ENCODE measurements around the gene HHIP.

Gene HHIP

GRCh38 chr4:144655491-144655890 lies 9.5 kb downstream of the HHIP start:
- no peak for DNase-seq (ENCODE audit: low read depth)

DNA sequence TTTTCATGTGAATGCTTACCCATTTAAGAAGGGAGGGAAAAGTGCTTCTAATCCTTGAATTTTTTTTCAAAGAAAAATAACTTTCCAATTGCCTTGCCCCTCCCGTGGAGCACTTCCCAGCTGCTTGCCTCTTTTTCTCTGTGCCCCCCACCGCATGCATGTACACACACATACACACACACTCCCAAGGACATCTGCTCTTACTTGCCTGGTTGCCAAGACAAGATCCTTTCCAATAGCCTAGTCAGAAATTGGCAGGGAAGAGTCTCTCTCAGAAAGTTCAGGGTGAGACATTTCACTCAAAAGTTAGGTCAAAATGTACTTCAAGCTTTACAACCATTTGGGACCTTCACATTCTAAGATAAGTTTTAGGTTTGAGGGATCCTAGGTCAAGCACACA lies 10.9 kb downstream of the HHIP start:
- DNase-seq (ENCODE audit: low read depth): no peak

DNA sequence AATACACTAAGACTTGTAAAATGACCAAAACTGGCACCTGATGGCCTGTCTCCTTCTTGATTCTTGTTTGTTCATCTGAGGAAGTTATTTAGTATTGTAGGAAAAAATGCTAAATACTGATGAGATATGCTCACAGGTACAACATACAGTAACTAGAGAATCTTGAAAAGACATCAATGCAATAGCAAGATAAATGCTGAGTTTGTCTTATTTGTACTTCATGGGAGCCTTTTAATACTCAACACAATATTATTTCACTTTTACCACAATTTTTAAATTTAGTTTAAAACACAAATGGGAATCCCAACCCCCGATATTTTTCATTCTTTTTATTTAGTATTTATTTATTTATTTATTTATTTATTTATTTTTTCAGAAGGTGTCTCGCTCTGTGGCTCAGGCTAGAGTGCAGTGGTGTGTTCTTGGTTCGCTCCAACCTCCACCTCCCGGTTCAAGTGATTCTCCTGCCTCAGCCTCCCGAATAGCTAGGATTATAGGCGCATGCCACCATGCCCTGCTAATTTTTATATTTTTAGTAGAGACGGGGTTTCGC lies 12.1 kb downstream of the HHIP start:
- DNase-seq (ENCODE audit: low read depth): no peak

DNA sequence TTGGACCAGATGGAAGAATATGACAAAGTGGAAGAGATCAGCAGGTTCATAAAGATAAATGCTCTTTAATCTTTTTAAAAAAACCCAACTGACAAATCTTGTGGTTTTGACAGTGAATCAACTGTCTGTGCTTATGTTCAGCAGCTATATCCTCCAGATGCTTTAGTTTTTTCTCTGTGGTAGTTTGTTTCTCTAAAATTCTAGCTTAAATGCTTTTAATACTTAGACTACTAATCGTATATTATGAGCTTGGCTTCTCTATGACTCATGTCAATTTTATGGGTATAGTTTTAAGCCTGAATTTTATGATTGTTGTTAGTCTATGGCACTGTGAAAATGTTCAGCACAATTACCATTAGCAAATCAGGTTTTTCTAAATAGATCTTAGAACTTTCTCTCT lies 12.9 kb downstream of the HHIP start:
- DNase-seq (ENCODE audit: low read depth): no peak

DNA sequence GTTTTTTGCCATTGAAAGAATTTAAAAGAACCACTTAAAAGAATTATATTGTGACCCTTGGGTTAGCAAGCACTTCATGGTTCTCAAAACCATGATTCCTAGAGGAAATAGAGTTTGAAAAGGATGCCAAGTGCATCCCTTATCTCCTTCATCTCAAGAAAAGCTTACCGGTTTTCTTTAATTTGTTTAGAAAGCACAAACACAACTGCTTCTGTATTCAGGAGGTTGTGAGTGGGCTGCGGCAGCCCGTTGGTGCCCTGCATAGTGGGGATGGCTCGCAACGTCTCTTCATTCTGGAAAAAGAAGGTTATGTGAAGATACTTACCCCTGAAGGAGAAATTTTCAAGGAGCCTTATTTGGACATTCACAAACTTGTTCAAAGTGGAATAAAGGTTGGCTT lies 13.5 kb downstream of the HHIP start:
- no peak for DNase-seq (ENCODE audit: low read depth)

- DNase-seq (ENCODE audit: low read depth): no peak
Observed at GRCh38 chr4:144663834-144664475, 18.0 kb downstream of the HHIP start.

GRCh38 chr4:144666539-144667175 lies 20.7 kb downstream of the HHIP start:
- DNase-seq (ENCODE audit: low read depth): no peak

GRCh38 chr4:144667500-144667899 lies 21.5 kb downstream of the HHIP start:
- DNase-seq (ENCODE audit: low read depth): no peak

- no peak for DNase-seq (ENCODE audit: low read depth)
Observed at GRCh38 chr4:144670776-144671175, 24.8 kb downstream of the HHIP start.

DNA sequence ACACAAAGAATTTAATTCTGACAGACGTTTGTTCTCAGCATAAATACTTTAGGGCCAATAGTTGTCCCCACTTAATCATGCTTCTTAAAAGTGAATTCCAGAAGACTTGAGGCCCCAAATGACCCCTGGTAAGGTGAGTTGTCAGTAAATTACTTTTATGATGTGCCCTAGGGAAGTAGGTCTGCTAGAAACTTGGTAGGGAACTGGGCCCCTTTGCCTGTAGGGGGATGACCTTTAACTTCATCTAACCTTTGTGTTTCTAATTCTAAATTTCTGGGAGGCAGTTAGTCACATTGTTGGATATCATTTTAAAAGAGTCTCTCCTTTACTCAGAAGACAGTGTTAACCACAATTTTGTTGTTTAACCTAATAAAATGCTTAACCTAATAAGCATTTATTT lies 28.8 kb downstream of the HHIP start:
- no peak for DNase-seq (ENCODE audit: low read depth)

DNA sequence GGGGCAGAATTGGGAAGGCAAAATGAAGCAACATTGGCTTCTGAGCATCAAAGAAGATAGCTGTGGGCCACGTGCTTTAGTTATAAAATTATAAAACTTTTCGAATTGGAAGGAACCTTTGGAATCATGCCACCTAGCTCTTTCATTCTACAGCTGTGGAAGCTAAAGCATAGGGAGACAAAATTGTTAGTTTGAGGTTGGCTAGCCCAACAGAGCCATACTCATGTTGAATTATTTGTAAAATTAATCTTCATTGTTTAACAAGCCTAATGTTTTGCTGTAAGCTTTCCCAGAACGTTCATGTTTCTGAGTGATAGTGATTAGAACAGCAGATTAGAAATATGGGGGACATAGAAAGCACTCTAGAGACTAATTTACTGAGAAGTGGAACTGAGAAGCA lies 35.9 kb downstream of the HHIP start:
- DNase-seq (ENCODE audit: low read depth): no peak

DNA sequence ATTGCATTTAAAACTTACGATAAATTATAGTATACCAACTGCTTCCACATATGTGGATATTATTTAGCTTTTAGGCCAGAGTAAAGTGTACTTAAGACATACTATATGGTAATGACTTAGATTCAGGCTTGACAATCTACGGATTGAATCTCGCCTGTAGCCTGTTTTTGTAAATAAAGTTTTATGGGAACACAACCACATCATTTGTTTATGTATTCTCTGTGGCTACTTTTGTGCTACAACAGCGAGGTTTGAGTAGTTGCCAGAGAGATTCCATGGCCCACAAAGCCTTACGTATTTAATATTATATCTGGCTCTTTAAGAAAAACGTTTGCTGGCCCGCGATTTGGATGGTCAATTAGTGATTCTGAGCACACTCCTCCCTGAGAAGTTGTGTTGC lies 37.6 kb downstream of the HHIP start:
- DNase-seq (ENCODE audit: low read depth): no peak

DNA sequence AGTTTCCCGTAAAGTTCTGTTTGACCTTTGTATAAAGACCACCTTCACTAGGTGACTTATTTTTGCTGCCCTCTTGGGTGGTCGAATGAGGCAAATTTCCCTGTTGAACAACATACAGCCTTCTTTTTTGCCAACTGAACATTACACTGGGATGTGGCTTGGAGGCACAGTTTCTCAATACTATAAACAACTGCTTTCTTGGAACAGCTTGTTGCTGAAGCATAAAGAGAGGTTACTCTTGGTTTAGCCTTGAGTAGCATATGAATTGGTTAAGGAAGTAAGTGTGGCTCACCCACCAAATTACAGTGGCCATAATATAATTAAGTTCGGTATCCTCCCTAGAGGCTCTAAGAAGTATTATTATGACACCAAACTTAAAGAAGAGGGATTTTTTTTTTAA lies 40.0 kb downstream of the HHIP start:
- DNase-seq (ENCODE audit: low read depth): no peak

GRCh38 chr4:144686921-144687320 lies 41.0 kb downstream of the HHIP start:
- DNase-seq (ENCODE audit: low read depth): no peak

- no peak for DNase-seq (ENCODE audit: low read depth)
Observed at GRCh38 chr4:144687466-144687865, 41.5 kb downstream of the HHIP start.

GRCh38 chr4:144688035-144688569 lies 42.1 kb downstream of the HHIP start:
- DNase-seq (ENCODE audit: low read depth): no peak

GRCh38 chr4:144689125-144689524 lies 43.2 kb downstream of the HHIP start:
- no peak for DNase-seq (ENCODE audit: low read depth)

DNA sequence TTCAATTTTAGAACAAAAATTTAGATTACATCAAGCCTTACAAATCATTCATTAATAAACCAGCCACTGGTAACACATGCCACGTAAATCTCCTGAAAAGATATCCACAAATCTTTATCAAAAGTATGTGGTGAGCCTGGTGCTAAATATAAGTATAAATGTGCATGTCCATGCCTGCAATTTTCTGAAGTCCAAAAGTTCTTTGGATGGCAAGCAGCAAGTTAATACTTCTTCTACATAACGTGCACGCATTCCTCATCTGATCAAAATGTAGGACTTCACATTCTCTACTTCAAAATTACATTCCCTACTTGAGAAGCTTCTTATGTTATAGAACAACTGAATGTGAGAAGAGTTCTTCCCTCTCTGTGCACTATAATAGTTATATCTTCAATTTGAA lies 49.8 kb downstream of the HHIP start:
- DNase-seq (ENCODE audit: low read depth): no peak

DNA sequence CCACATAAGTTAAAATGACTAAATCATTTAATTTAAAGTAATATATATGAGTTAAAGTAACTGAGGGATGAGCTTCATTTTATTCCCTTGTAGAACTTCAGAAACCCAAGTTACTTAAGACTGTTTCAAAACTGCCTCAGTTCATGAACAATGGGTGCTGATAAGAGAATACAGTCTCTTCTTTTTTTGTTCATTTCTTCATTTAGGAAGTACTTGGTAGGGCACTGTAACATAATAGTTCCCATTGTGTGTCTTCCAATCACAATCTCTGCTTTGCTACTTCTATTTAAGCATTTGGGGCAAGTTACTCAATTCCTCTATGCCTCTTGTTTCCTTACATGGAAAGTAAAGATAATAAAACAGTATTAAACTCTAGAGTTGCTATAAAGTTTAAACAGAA lies 50.4 kb downstream of the HHIP start:
- no peak for DNase-seq (ENCODE audit: low read depth)

DNA sequence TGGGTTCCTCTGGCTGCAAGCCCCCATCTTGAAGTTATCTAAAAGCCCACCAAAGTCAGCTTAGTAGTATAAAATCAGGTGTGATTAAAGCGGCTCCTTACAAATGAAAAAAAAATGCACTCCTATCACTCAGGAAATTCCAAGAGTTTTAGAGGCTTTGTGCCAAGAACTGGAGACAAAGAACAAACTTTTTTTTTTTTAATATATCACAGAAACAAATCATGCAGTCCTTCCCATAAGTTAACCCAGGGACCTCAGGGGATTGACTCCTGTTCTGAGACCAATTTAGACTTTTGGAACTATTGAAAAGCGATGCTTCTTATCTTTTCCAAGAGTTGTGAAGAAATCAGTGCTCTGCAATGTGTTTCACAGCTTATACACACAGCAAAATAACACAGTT lies 53.6 kb downstream of the HHIP start:
- no peak for DNase-seq (ENCODE audit: low read depth)

DNA sequence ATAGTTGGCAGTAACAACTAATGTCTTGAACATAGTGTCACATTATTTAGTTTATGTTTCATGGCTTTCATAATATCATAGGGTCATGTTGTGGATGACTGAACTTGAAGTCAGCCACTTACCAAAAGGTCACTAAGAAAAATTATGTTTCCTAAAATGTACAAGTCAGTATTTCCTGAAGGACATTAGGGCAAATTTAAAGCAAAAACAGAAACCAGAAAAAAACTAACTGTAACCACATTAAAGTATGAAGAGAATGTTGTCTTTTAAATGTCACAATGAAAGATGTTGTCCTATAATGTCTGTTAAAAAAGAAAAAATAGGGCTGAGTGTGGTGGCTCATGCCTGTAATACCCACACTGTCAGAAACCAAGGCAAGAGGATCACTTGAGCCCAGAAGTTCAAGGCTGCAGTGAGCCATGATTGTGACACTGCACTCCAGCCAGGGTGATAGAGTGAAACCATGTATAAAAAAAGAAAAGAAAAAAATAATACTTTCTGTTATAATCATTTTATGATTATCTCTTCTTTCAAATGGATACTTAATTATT lies 55.8 kb downstream of the HHIP start:
- no peak for DNase-seq (ENCODE audit: low read depth)

- no peak for DNase-seq (ENCODE audit: low read depth)
Observed at GRCh38 chr4:144703494-144703893, 57.5 kb downstream of the HHIP start.
